Effector CD4-positive, alpha-beta T cell (primary cell): ENCODE data around the gene PKP3.
"Not testable (repeated sequence)": the region's sequence is repeated elsewhere in the genome, so short reads cannot be mapped to it uniquely, and the experiment has no call there.

Source experiments
- DNase-seq: peaks from one replicate; pipeline ENCODE4 v3.0.0-alpha.2; 2020

Gene PKP3

GRCh38 chr11:379205-380094, 14.6 kb upstream of the PKP3 start:
- no peak for DNase-seq

- DNase-seq, result no peak
Measured at GRCh38 chr11:380095-380480, 13.9 kb upstream of the PKP3 start.

- DNase-seq, result no peak
Measured at GRCh38 chr11:380491-380890, 13.5 kb upstream of the PKP3 start.

- no peak for DNase-seq
Measured at GRCh38 chr11:380996-381395, 13.0 kb upstream of the PKP3 start.

GRCh38 chr11:381501-382072, 12.4 kb upstream of the PKP3 start:
- no peak for DNase-seq

GRCh38 chr11:382081-382629, 11.9 kb upstream of the PKP3 start:
- DNase-seq, result no peak

- no peak for DNase-seq
Measured at GRCh38 chr11:383431-383830, 10.6 kb upstream of the PKP3 start.

GRCh38 chr11:384511-384910, 9.5 kb upstream of the PKP3 start:
- no peak for DNase-seq

- no peak for DNase-seq
Measured at GRCh38 chr11:385594-386351, 8.2 kb upstream of the PKP3 start.

GRCh38 chr11:386483-386882, 7.5 kb upstream of the PKP3 start:
- DNase-seq, result no peak

GRCh38 chr11:387193-387793, 6.7 kb upstream of the PKP3 start:
- no peak for DNase-seq

- DNase-seq, result not testable (repeated sequence)
Measured at GRCh38 chr11:389369-389768, 4.6 kb upstream of the PKP3 start.

GRCh38 chr11:390175-390574, 3.8 kb upstream of the PKP3 start:
- no peak for DNase-seq

GRCh38 chr11:391117-392017, 2.6 kb upstream of the PKP3 start:
- DNase-seq, result no peak

GRCh38 chr11:392102-392777, 1.8 kb upstream of the PKP3 start:
- no peak for DNase-seq

- no peak for DNase-seq
Measured at GRCh38 chr11:393219-394033, 583 bp upstream of the PKP3 start.

- DNase-seq, result no peak
Measured at GRCh38 chr11:394858-395655, 1.0 kb downstream of the PKP3 start.

- no peak for DNase-seq
Measured at GRCh38 chr11:395866-396265, 1.9 kb downstream of the PKP3 start.

GRCh38 chr11:396511-396947, 2.5 kb downstream of the PKP3 start:
- no peak for DNase-seq
